Breast epithelium (tissue), 4 donors: ENCODE measurements around the gene CCK. TPM values are rescaled to one million over a fixed set of nuclear protein-coding genes. Genes with fewer than 3 reads are reported as not detected.

ENCODE experiments used
- DNase-seq, 2 donors: peaks; one replicate each; pipeline ENCODE4 v3.0.0-alpha.2; 2019; ENCODE audit warnings: low spot score in 2 of 2
- H3K27ac ChIP-seq, 2 donors: fragments of 200-600 bp; sonication (generic) in 1 of 2; one replicate each; pipeline ENCODE4 v1.5.1; 2016 to 2019; ENCODE audit warnings: mild to moderate bottlenecking in 1 of 2
- H3K27me3 ChIP-seq, 2 donors: fragments of 200-600 bp; sonication (generic) in 1 of 2; one replicate each; pipeline versions ENCODE4 v1.5.1 to v1.6.0; 2017 to 2019; ENCODE audit warnings: control low read depth in 1 of 2, mild to moderate bottlenecking in 1 of 2
- H3K36me3 ChIP-seq: fragments of 200-600 bp; one replicate; pipeline ENCODE4 v1.5.1; 2019
- H3K4me1 ChIP-seq, 2 donors: fragments of 200-600 bp; sonication (generic); one replicate each; pipeline ENCODE4 v1.5.1; 2016 to 2019; ENCODE audit warnings: control low read depth in 1 of 2
- H3K4me3 ChIP-seq, 3 donors: fragments of 200-600 bp; sonication (generic); 1 replicate in 2 of 3; 2 replicates in 1 of 3; pipeline ENCODE4 v1.5.1; 2016 to 2019; ENCODE audit warnings: mild to moderate bottlenecking in 3 of 3, moderate library complexity in 2 of 3
- H3K9me3 ChIP-seq, 2 donors: fragments of 200-600 bp; sonication (generic) in 1 of 2; one replicate each; pipeline ENCODE4 v1.5.1; 2016 to 2019; ENCODE audit warnings: control low read depth in 1 of 2
- CTCF ChIP-seq, 3 donors: fragments of 450-650 bp; IDR thresholded peaks; one replicate each; pipeline ENCODE4 v1.5.1; 2016 to 2017; ENCODE audit warnings: antibody characterized with exemption in 3 of 3, mild to moderate bottlenecking in 3 of 3, moderate library complexity in 3 of 3
- POLR2A ChIP-seq: fragments of 450-650 bp; IDR thresholded peaks from one replicate; pipeline ENCODE4 v1.6.1; 2016; ENCODE audit warnings: antibody characterized with exemption, mild to moderate bottlenecking, moderate library complexity
- POLR2AphosphoS5 ChIP-seq, 3 donors: sonication (generic); formaldehyde crosslinking; IDR thresholded peaks; one replicate each; pipeline ENCODE4 v1.6.1; 2017; ENCODE audit warnings: antibody characterized with exemption in 3 of 3
- intact Hi-C: fragments of 100-400 bp; cut with DNase I; formaldehyde crosslinking; loops from one replicate; pipeline ENCODE4 v1.15.1; 2023; ENCODE audit warnings: low total_unique reads
- total RNA-seq, 3 donors: library from RNA; depleted of rRNA; stranded (reverse); fragments of >200 nt; gene quantifications; one replicate each; pipeline ENCODE4 v1.1.0, GENCODE V29; 2016

CCK gene
- total RNA-seq, 3 donors from 2014 or later: not detected

GRCh38 chr3:42277676-42278075 is 11.7 kb upstream of the CCK start:
- Histone ChIP-seq H3K4me3 (no peak overlapping the region), H3K4me1 (no peaks in the 10 kb centered on the region), H3K27me3 (no peaks in the 10 kb centered on the region), H3K27ac (no peak overlapping the region), H3K36me3 (no peaks in the 10 kb centered on the region), H3K9me3 (peaks cover 9 to 11% of the 10 kb centered on the region in 2 donors)
- intact Hi-C loops: no loop called here
- DNase-seq: no peak
- no peak for TF ChIP-seq POLR2AphosphoS5 (IDR thresholded peaks at IDR 0.05)
- no peak for TF ChIP-seq POLR2A
- no peak for TF ChIP-seq CTCF (IDR thresholded peaks at IDR 0.05)

- DNase-seq: no peak
- TF ChIP-seq CTCF (IDR thresholded peaks at IDR 0.05) (no peak), POLR2A (no peak), POLR2AphosphoS5 (IDR thresholded peaks at IDR 0.05) (no peak)
- Histone ChIP-seq H3K36me3 (no peaks in the 10 kb centered on the region), H3K27me3 (no peaks in the 10 kb centered on the region), H3K4me3 (no peak overlapping the region), H3K27ac (no peak overlapping the region), H3K9me3 (peaks cover 13 to 18% of the 10 kb centered on the region in 2 donors), H3K4me1 (no peaks in the 10 kb centered on the region)
- intact Hi-C loops: no loop called here
Observed at GRCh38 chr3:42276141-42277132, 10.5 kb upstream of the CCK start.

GRCh38 chr3:42275217-42275616 is 9.2 kb upstream of the CCK start:
- no peak for TF ChIP-seq POLR2AphosphoS5 (IDR thresholded peaks at IDR 0.05)
- no peak for TF ChIP-seq POLR2A
- TF ChIP-seq CTCF (IDR thresholded peaks at IDR 0.05): no peak
- DNase-seq: no peak
- no peak overlapping the region for H3K27ac ChIP-seq
- H3K9me3 ChIP-seq: peaks cover 13 to 15% of the 10 kb centered on the region in 2 donors
- no peak overlapping the region for H3K4me3 ChIP-seq
- intact Hi-C loops: no loop called here
- H3K36me3 ChIP-seq: no peaks in the 10 kb centered on the region
- no peaks in the 10 kb centered on the region for H3K27me3 ChIP-seq
- H3K4me1 ChIP-seq: no peaks in the 10 kb centered on the region

GRCh38 chr3:42274266-42274665 is 8.3 kb upstream of the CCK start:
- Histone ChIP-seq H3K4me1 (no peaks in the 10 kb centered on the region), H3K27me3 (no peaks in the 10 kb centered on the region), H3K36me3 (no peaks in the 10 kb centered on the region), H3K9me3 (peaks cover 9% of the 10 kb centered on the region in 2 donors), H3K4me3 (no peak overlapping the region), H3K27ac (no peak overlapping the region)
- TF ChIP-seq CTCF (IDR thresholded peaks at IDR 0.05) (no peak), POLR2A (no peak), POLR2AphosphoS5 (IDR thresholded peaks at IDR 0.05) (no peak)
- intact Hi-C loops: no loop called here
- no peak for DNase-seq

- Histone ChIP-seq H3K4me1 (no peaks in the 10 kb centered on the region), H3K9me3 (peaks cover 9% of the 10 kb centered on the region in 2 donors), H3K27ac (no peak overlapping the region), H3K27me3 (peaks cover 0 to 4% of the 10 kb centered on the region in 2 donors), H3K36me3 (no peaks in the 10 kb centered on the region), H3K4me3 (no peak overlapping the region)
- no peak for TF ChIP-seq CTCF (IDR thresholded peaks at IDR 0.05)
- TF ChIP-seq POLR2A: no peak
- TF ChIP-seq POLR2AphosphoS5 (IDR thresholded peaks at IDR 0.05): no peak
- DNase-seq: no peak
- intact Hi-C loops: no loop called here
Observed at GRCh38 chr3:42273361-42273760, 7.4 kb upstream of the CCK start.
